ENCODE data around the gene MYO1F. TPM values are rescaled to one million over a fixed set of nuclear protein-coding genes. Genes with fewer than 3 reads are reported as not detected.
"Not testable (repeated sequence)": the region's sequence is repeated elsewhere in the genome, so short reads cannot be mapped to it uniquely, and the experiment has no call there.

The MYO1F gene
- total RNA-seq (9.9 TPM), polyA plus RNA-seq (20.8 TPM)
- long read RNA-seq, donor 1, result 0 reads
- long read RNA-seq, donor 2, full-length matches to known transcripts, result 1 of 1 reads
- long read RNA-seq, donor 2, partial matches to known transcripts, result 0 of 1 reads
- long read RNA-seq, donor 2, other reads (novel, unspliced or antisense), result 0 of 1 reads
- long read RNA-seq, donor 3, result 0 reads
- long read RNA-seq, donor 4, result 0 reads
- long read RNA-seq, donor 5, full-length matches to known transcripts, result 3 of 3 reads
- long read RNA-seq, donor 5, partial matches to known transcripts, result 0 of 3 reads
- long read RNA-seq, donor 5, other reads (novel, unspliced or antisense), result 0 of 3 reads
- long read RNA-seq, donor 6, full-length matches to known transcripts, result 1 of 1 reads
- long read RNA-seq, donor 6, partial matches to known transcripts, result 0 of 1 reads
- long read RNA-seq, donor 6, other reads (novel, unspliced or antisense), result 0 of 1 reads
- long read RNA-seq, donor 7, full-length matches to known transcripts, result 1 of 1 reads
- long read RNA-seq, donor 7, partial matches to known transcripts, result 0 of 1 reads
- long read RNA-seq, donor 7, other reads (novel, unspliced or antisense), result 0 of 1 reads
- long read RNA-seq, donor 8, full-length matches to known transcripts, result 1 of 1 reads
- long read RNA-seq, donor 8, partial matches to known transcripts, result 0 of 1 reads
- long read RNA-seq, donor 8, other reads (novel, unspliced or antisense), result 0 of 1 reads
- long read RNA-seq, donor 9, full-length matches to known transcripts, result 1 of 1 reads
- long read RNA-seq, donor 9, partial matches to known transcripts, result 0 of 1 reads
- long read RNA-seq, donor 9, other reads (novel, unspliced or antisense), result 0 of 1 reads
- long read RNA-seq, donor 10, full-length matches to known transcripts, result 2 of 2 reads
- long read RNA-seq, donor 10, partial matches to known transcripts, result 0 of 2 reads
- long read RNA-seq, donor 10, other reads (novel, unspliced or antisense), result 0 of 2 reads

GRCh38 chr19:8577247-8577646 is at the start of gene MYO1F:
Gene MYO1F, minus strand, starts transcription at chr19:8577442. Its CDS starts 133 bp downstream, at chr19:8577309.
- DNase-seq (ENCODE audit: low read depth in 6 of 9, low spot score in 9 of 9), result no peak
- peaks cover 13 to 43% of the 10 kb centered on the region in 2 donors for H3K4me1 ChIP-seq (ENCODE audit: control insufficient read depth in 2 of 2, insufficient read depth in 2 of 2, low read length in 2 of 2)
- WGBS, result 8% methylated on average over 7 of the region's 7 CpGs
- peaks cover 0 to 3% of the 10 kb centered on the region in 2 donors for H3K9me3 ChIP-seq (ENCODE audit: control insufficient read depth in 2 of 2, insufficient read depth in 1 of 2, low read length in 1 of 2)
- H3K27ac ChIP-seq (ENCODE audit: low read depth in 1 of 2, low read length in 1 of 2), result peak within 1 kb of the TSS in 1 of 2 donors; percentile 18
- peaks cover 15 to 29% of the 10 kb centered on the region in 2 donors for H3K27me3 ChIP-seq (ENCODE audit: control insufficient read depth in 2 of 2, insufficient read depth in 1 of 2, low read length in 1 of 2)
- no peaks in the 10 kb centered on the region for H3K36me3 ChIP-seq (ENCODE audit: control insufficient read depth in 2 of 2, insufficient read depth in 2 of 2, low read length in 1 of 2)
- peak within 1 kb of the TSS; percentile 24 to 28 for H3K4me3 ChIP-seq (ENCODE audit: low read length in 2 of 2)

- Histone ChIP-seq H3K4me3 (ENCODE audit: low read length in 2 of 2) (no peak overlapping the region), H3K27me3 (ENCODE audit: control insufficient read depth in 2 of 2, insufficient read depth in 1 of 2, low read length in 1 of 2) (no peaks in the 10 kb centered on the region), H3K4me1 (ENCODE audit: control insufficient read depth in 2 of 2, insufficient read depth in 2 of 2, low read length in 2 of 2) (peaks cover 0 to 6% of the 10 kb centered on the region in 2 donors), H3K9me3 (ENCODE audit: control insufficient read depth in 2 of 2, insufficient read depth in 1 of 2, low read length in 1 of 2) (peaks cover 0 to 1% of the 10 kb centered on the region in 2 donors), H3K27ac (ENCODE audit: low read depth in 1 of 2, low read length in 1 of 2) (no peak overlapping the region), H3K36me3 (ENCODE audit: control insufficient read depth in 2 of 2, insufficient read depth in 2 of 2, low read length in 1 of 2) (no peaks in the 10 kb centered on the region)
- no peak for DNase-seq (ENCODE audit: low read depth in 6 of 9, low spot score in 9 of 9)
- 95% methylated on average over 8 of the region's 8 CpGs for WGBS
These were observed 49.6 kb upstream of the MYO1F start for GRCh38 chr19:8626842-8627241.

- DNase-seq (ENCODE audit: low read depth in 6 of 9, low spot score in 9 of 9); H3K9me3 ChIP-seq (ENCODE audit: control insufficient read depth in 2 of 2, insufficient read depth in 1 of 2, low read length in 1 of 2); H3K27ac ChIP-seq (ENCODE audit: low read depth in 1 of 2, low read length in 1 of 2); H3K4me3 ChIP-seq (ENCODE audit: low read length in 2 of 2); H3K36me3 ChIP-seq (ENCODE audit: control insufficient read depth in 2 of 2, insufficient read depth in 2 of 2, low read length in 1 of 2); H3K4me1 ChIP-seq (ENCODE audit: control insufficient read depth in 2 of 2, insufficient read depth in 2 of 2, low read length in 2 of 2); H3K27me3 ChIP-seq (ENCODE audit: control insufficient read depth in 2 of 2, insufficient read depth in 1 of 2, low read length in 1 of 2): not testable (repeated sequence)
- WGBS, result 67% methylated on average over 4 of the region's 4 CpGs
These were observed 45.6 kb upstream of the MYO1F start for GRCh38 chr19:8622886-8623285.

GRCh38 chr19:8618751-8619150 is 41.5 kb upstream of the MYO1F start:
- H3K36me3 ChIP-seq (ENCODE audit: control insufficient read depth in 2 of 2, insufficient read depth in 2 of 2, low read length in 1 of 2), result no peaks in the 10 kb centered on the region
- WGBS, result 88% methylated on average over 8 of the region's 8 CpGs
- DNase-seq (ENCODE audit: low read depth in 6 of 9, low spot score in 9 of 9), result no peak
- H3K27me3 ChIP-seq (ENCODE audit: control insufficient read depth in 2 of 2, insufficient read depth in 1 of 2, low read length in 1 of 2), result peaks cover 0 to 9% of the 10 kb centered on the region in 2 donors
- H3K27ac ChIP-seq (ENCODE audit: low read depth in 1 of 2, low read length in 1 of 2), result no peak overlapping the region
- H3K4me1 ChIP-seq (ENCODE audit: control insufficient read depth in 2 of 2, insufficient read depth in 2 of 2, low read length in 2 of 2), result peaks cover 0 to 5% of the 10 kb centered on the region in 2 donors
- H3K4me3 ChIP-seq (ENCODE audit: low read length in 2 of 2), result no peak overlapping the region
- peaks cover 0 to 3% of the 10 kb centered on the region in 2 donors for H3K9me3 ChIP-seq (ENCODE audit: control insufficient read depth in 2 of 2, insufficient read depth in 1 of 2, low read length in 1 of 2)

GRCh38 chr19:8617984-8618383 is 40.7 kb upstream of the MYO1F start:
- no peak overlapping the region for H3K27ac ChIP-seq (ENCODE audit: low read depth in 1 of 2, low read length in 1 of 2)
- no peak overlapping the region for H3K4me3 ChIP-seq (ENCODE audit: low read length in 2 of 2)
- peaks cover 0 to 5% of the 10 kb centered on the region in 2 donors for H3K4me1 ChIP-seq (ENCODE audit: control insufficient read depth in 2 of 2, insufficient read depth in 2 of 2, low read length in 2 of 2)
- peaks cover 0 to 9% of the 10 kb centered on the region in 2 donors for H3K27me3 ChIP-seq (ENCODE audit: control insufficient read depth in 2 of 2, insufficient read depth in 1 of 2, low read length in 1 of 2)
- H3K36me3 ChIP-seq (ENCODE audit: control insufficient read depth in 2 of 2, insufficient read depth in 2 of 2, low read length in 1 of 2), result no peaks in the 10 kb centered on the region
- peaks cover 0 to 3% of the 10 kb centered on the region in 2 donors for H3K9me3 ChIP-seq (ENCODE audit: control insufficient read depth in 2 of 2, insufficient read depth in 1 of 2, low read length in 1 of 2)
- WGBS, result 94% methylated on average over 4 of the region's 4 CpGs
- no peak for DNase-seq (ENCODE audit: low read depth in 6 of 9, low spot score in 9 of 9)

- H3K27me3 ChIP-seq (ENCODE audit: control insufficient read depth in 2 of 2, insufficient read depth in 1 of 2, low read length in 1 of 2); DNase-seq (ENCODE audit: low read depth in 6 of 9, low spot score in 9 of 9); H3K27ac ChIP-seq (ENCODE audit: low read depth in 1 of 2, low read length in 1 of 2); H3K36me3 ChIP-seq (ENCODE audit: control insufficient read depth in 2 of 2, insufficient read depth in 2 of 2, low read length in 1 of 2); H3K9me3 ChIP-seq (ENCODE audit: control insufficient read depth in 2 of 2, insufficient read depth in 1 of 2, low read length in 1 of 2); H3K4me3 ChIP-seq (ENCODE audit: low read length in 2 of 2): not testable (repeated sequence)
- H3K4me1 ChIP-seq (ENCODE audit: control insufficient read depth in 2 of 2, insufficient read depth in 2 of 2, low read length in 2 of 2), result peaks cover 0 to 12% of the 10 kb centered on the region in 2 donors
- WGBS, result 93% methylated on average over 15 of the region's 15 CpGs
These were observed 40.1 kb upstream of the MYO1F start for GRCh38 chr19:8617325-8617724.

- Histone ChIP-seq H3K4me3 (ENCODE audit: low read length in 2 of 2) (no peak overlapping the region), H3K4me1 (ENCODE audit: control insufficient read depth in 2 of 2, insufficient read depth in 2 of 2, low read length in 2 of 2) (peaks cover 4 to 16% of the 10 kb centered on the region in 2 donors), H3K27me3 (ENCODE audit: control insufficient read depth in 2 of 2, insufficient read depth in 1 of 2, low read length in 1 of 2) (peaks cover 0 to 9% of the 10 kb centered on the region in 2 donors), H3K27ac (ENCODE audit: low read depth in 1 of 2, low read length in 1 of 2) (no peak overlapping the region), H3K9me3 (ENCODE audit: control insufficient read depth in 2 of 2, insufficient read depth in 1 of 2, low read length in 1 of 2) (peaks cover 0 to 4% of the 10 kb centered on the region in 2 donors), H3K36me3 (ENCODE audit: control insufficient read depth in 2 of 2, insufficient read depth in 2 of 2, low read length in 1 of 2) (no peaks in the 10 kb centered on the region)
- WGBS, result 94% methylated on average over 6 of the region's 6 CpGs
- DNase-seq (ENCODE audit: low read depth in 6 of 9, low spot score in 9 of 9), result no peak
These were observed 39.6 kb upstream of the MYO1F start for GRCh38 chr19:8616861-8617260.

- Histone ChIP-seq H3K4me3 (ENCODE audit: low read length in 2 of 2) (no peak overlapping the region), H3K27me3 (ENCODE audit: control insufficient read depth in 2 of 2, insufficient read depth in 1 of 2, low read length in 1 of 2) (peaks cover 0 to 9% of the 10 kb centered on the region in 2 donors), H3K36me3 (ENCODE audit: control insufficient read depth in 2 of 2, insufficient read depth in 2 of 2, low read length in 1 of 2) (no peaks in the 10 kb centered on the region), H3K9me3 (ENCODE audit: control insufficient read depth in 2 of 2, insufficient read depth in 1 of 2, low read length in 1 of 2) (peaks cover 0 to 6% of the 10 kb centered on the region in 2 donors), H3K27ac (ENCODE audit: low read depth in 1 of 2, low read length in 1 of 2) (no peak overlapping the region), H3K4me1 (ENCODE audit: control insufficient read depth in 2 of 2, insufficient read depth in 2 of 2, low read length in 2 of 2) (peaks cover 6 to 23% of the 10 kb centered on the region in 2 donors)
- 35% methylated on average over 23 of the region's 23 CpGs for WGBS
- DNase-seq (ENCODE audit: low read depth in 6 of 9, low spot score in 9 of 9), result peak in 6 of 9 donors; percentile 34 to 74 (median 57)
These were observed 38.8 kb upstream of the MYO1F start for GRCh38 chr19:8615813-8616596.
